NB4 (cell line): ENCODE data around the gene CYP24A1.

ENCODE experiments used
- DNase-seq: peaks from one replicate; pipeline ENCODE4 v3.0.0; 2010; ENCODE audit warnings: low read depth
- H3K4me3 ChIP-seq: one replicate; pipeline ENCODE4 v1.5.1; 2011; ENCODE audit warnings: mild to moderate bottlenecking, low read depth, low read length, moderate library complexity
- MYC ChIP-seq: IDR thresholded peaks from 2 replicates; pipeline ENCODE4 v1.6.1; 2011; ENCODE audit warnings: low read depth, low read length
- POLR2A ChIP-seq: IDR thresholded peaks from 2 replicates; pipeline ENCODE4 v1.6.1; 2011; ENCODE audit warnings: mild to moderate bottlenecking; ENCODE audit not compliant: insufficient read length; ENCODE audit errors: extremely low read depth
- TF ChIP-seq, protein P1 (sequence below): IDR thresholded peaks from 2 replicates; pipeline ENCODE4 v1.6.1; 2011; ENCODE audit warnings: low read depth, low read length
- TF ChIP-seq, protein P2 (sequence below): IDR thresholded peaks from one replicate; pipeline ENCODE4 v1.5.1; 2012; ENCODE audit warnings: low read depth, low read length

Gene CYP24A1

DNA sequence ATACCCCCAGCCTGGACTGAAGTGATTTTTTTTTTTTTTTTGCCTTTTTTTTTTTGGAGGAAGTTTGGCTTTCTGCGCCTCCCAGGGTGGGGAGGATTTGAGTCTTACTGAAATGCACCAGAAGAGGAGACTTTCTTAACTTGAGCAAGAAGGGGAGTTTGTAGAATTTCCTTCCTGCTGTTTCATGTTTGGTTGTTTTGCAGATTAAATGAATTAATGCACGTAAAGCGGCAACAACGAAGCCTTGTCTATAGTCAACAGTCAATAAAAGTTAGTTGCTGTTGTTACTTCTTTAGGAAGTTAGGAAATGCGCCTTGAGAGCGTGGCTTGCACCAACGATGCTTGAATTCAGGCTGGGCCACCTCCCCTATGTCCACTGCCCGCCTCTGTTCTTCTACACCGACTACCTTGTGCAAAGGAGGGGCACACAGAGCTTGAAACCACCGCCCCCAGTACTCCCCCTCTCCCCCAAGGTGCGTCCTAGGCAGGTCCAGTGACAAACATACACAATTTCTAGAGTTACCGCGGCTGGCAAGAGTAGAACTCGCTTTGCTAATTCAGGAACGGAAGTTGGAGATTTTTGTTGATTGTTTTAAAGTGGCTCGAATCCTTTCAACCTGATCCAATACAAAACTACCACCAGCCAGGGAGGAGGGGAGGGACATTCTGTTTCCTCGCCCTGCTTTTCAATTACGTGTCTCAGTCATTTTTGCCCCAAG lies 830 bp upstream of the CYP24A1 start:
- H3K4me3 ChIP-seq = no peak overlapping the region
- TF ChIP-seq, protein P1, sequence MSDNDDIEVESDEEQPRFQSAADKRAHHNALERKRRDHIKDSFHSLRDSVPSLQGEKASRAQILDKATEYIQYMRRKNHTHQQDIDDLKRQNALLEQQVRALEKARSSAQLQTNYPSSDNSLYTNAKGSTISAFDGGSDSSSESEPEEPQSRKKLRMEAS = no peak
- TF ChIP-seq MYC = no peak
- TF ChIP-seq, protein P2, sequence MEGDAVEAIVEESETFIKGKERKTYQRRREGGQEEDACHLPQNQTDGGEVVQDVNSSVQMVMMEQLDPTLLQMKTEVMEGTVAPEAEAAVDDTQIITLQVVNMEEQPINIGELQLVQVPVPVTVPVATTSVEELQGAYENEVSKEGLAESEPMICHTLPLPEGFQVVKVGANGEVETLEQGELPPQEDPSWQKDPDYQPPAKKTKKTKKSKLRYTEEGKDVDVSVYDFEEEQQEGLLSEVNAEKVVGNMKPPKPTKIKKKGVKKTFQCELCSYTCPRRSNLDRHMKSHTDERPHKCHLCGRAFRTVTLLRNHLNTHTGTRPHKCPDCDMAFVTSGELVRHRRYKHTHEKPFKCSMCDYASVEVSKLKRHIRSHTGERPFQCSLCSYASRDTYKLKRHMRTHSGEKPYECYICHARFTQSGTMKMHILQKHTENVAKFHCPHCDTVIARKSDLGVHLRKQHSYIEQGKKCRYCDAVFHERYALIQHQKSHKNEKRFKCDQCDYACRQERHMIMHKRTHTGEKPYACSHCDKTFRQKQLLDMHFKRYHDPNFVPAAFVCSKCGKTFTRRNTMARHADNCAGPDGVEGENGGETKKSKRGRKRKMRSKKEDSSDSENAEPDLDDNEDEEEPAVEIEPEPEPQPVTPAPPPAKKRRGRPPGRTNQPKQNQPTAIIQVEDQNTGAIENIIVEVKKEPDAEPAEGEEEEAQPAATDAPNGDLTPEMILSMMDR = no peak
- TF ChIP-seq POLR2A = no peak

DNA sequence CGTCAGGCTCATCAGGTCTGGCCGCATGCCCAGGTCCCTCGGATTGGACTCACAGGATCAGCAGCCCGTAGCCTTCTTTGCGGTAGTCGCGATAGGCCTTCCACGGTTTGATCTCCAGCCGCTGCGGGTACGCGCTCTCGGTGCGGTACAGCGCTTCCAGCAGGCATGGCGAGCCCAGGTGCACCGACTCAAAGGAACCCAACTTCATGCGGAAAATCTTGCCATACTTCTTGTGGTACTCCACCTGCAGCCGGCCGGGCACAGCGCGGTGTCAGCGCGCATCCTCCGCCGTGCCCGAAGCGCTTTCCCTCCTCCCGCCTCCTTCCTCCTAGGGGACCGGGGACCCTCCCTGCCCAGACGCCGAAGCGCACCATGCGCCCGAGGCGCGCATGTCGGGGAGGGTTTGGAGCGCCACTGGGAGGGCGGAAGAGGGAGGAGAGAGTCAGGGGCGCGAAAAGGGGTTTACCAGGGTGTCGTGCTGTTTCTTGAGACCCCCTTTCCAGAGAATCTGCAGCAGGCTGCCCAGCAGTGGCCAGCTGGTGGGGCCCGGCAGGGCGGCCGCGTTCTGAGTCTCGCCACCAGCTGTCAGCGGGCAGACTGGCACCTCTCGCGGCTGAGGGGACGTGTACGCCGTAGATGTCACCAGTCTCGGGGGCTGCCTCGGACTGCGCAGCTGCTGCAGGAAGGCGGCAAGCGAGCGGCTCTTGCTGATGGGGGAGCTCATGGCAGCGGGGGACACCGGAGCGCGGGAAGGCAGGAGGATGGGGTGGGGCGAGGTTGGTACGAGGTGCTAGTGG lies 732 bp downstream of the CYP24A1 start:
- DNase-seq = no peak

More for the DNA sequence above, 830 bp upstream of the CYP24A1 start:
- no peak for DNase-seq

DNA sequence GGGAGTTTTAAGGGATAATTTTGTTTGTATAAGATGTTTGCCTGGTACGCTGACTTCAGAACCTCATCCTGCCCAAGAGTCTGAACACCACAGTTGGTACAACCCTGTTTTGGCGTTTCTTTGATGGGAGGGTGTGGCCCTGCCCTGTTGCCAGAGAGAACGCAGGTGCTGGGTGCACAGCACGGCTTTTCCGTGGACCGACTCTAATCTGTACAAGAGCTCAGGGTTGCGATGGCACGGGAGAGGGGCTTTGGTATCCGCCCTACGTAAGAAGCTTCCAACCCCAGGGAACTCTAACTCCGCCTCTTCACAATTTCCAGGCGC lies 1.3 kb downstream of the CYP24A1 start:
- no peak for DNase-seq
- TF ChIP-seq, protein P1 = no peak
- TF ChIP-seq, protein P2 = no peak
- no peak for TF ChIP-seq MYC
- no peak for TF ChIP-seq POLR2A
- H3K4me3 ChIP-seq = no peak overlapping the region

More for the DNA sequence above, 732 bp downstream of the CYP24A1 start:
- no peak overlapping the region for H3K4me3 ChIP-seq
- TF ChIP-seq POLR2A (no peak), MYC (no peak)
- TF ChIP-seq, protein P2 = no peak
- TF ChIP-seq, protein P1 = no peak

DNA sequence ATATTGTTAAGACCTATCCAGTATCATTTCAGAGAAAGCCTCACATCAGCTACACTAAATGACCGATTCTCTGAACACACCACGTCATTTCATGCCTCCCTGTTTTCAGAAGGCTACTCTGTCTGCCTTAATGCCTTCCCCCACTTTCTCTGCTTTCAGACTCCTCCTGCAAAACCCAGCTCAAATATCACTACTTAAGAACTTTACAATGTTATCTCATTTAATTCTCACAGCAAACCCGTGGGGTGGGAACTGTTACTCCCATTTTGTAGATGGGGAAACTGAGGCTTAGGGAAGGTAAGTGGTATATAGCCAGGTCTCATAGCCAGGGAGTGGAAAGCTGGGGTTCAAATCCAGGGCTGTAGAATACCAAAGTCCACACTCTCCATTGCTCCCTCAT lies 2.8 kb downstream of the CYP24A1 start:
- H3K4me3 ChIP-seq = no peak overlapping the region
- TF ChIP-seq, protein P1 = no peak
- TF ChIP-seq, protein P2 = no peak
- TF ChIP-seq MYC (no peak), POLR2A (no peak)
- DNase-seq = no peak

DNA sequence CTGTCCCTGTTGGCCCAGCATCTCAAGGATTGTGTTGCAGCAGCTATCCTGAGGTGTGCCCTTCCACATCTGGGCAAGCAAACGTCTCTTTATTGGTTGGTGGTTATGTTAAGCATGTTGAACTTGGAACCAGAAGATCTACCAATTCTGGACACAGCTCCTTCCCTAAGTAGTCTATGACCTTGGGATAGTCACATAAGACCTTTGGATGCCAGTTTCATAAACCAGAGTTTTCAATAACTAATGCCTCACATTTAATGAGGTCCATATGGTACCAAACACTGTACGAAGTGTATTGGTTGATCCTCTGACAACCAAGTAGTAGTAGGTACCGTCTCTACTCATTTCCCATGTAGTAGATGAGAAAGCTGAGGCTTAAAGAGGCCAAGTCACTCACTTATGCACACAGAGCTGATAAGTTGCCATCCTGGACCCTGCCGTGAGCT lies 3.7 kb downstream of the CYP24A1 start:
- TF ChIP-seq, protein P2 = no peak
- TF ChIP-seq, protein P1 = no peak
- TF ChIP-seq POLR2A (no peak), MYC (no peak)
- H3K4me3 ChIP-seq = no peak overlapping the region
- no peak for DNase-seq
